WTC11 (cell line): Measurements from ENCODE around the gene AMOTL1.

Experiments
- CTCF ChIP-seq: fragments of 200-600 bp; IDR thresholded peaks from 2 replicates; pipeline ENCODE4 v1.8.0; 2022; ENCODE audit warnings: antibody characterized with exemption
- E2F4 ChIP-seq: sonication (generic); formaldehyde crosslinking; IDR thresholded peaks from 2 replicates; pipeline ENCODE4 v1.8.1; 2022; ENCODE audit warnings: low read depth, mild to moderate bottlenecking, moderate library complexity, missing genetic modification reagents, borderline replicate concordance
- ESRRA ChIP-seq: sonication (generic); formaldehyde crosslinking; IDR thresholded peaks from 2 replicates; pipeline ENCODE4 v1.8.1; 2022; ENCODE audit warnings: mild to moderate bottlenecking, missing genetic modification reagents, borderline replicate concordance
- ETV6 ChIP-seq: sonication (generic); formaldehyde crosslinking; IDR thresholded peaks from 2 replicates; pipeline ENCODE4 v1.8.1; 2022; ENCODE audit warnings: mild to moderate bottlenecking, missing genetic modification reagents
- HMGA2 ChIP-seq: fragments of 250-450 bp; sonication (Bioruptor Pico); IDR thresholded peaks from 2 replicates; pipeline ENCODE4 v1.4.0; 2021; ENCODE audit warnings: mild to moderate bottlenecking, moderate library complexity
- JAZF1 ChIP-seq: fragments of 250-450 bp; sonication (Bioruptor Pico); IDR thresholded peaks from 2 replicates; pipeline ENCODE4 v1.9.0; 2021; ENCODE audit warnings: moderate library complexity, mild to moderate bottlenecking, inconsistent platforms
- JUN ChIP-seq: sonication (generic); formaldehyde crosslinking; IDR thresholded peaks from 2 replicates; pipeline ENCODE4 v1.8.0; 2023; ENCODE audit warnings: mild to moderate bottlenecking, missing genetic modification reagents
- NR1H2 ChIP-seq: sonication (generic); formaldehyde crosslinking; IDR thresholded peaks from 2 replicates; pipeline ENCODE4 v1.9.0; 2021; ENCODE audit warnings: mild to moderate bottlenecking, moderate library complexity, missing genetic modification reagents
- TEAD1 ChIP-seq: sonication (generic); formaldehyde crosslinking; IDR thresholded peaks from 2 replicates; pipeline ENCODE4 v1.8.0; 2022; ENCODE audit warnings: mild to moderate bottlenecking, missing genetic modification reagents
- USF2 ChIP-seq: sonication (generic); formaldehyde crosslinking; IDR thresholded peaks from 2 replicates; pipeline ENCODE4 v1.8.1; 2023; ENCODE audit warnings: mild to moderate bottlenecking, missing genetic modification reagents, moderate library complexity
- ZNF219 ChIP-seq: sonication (generic); formaldehyde crosslinking; IDR thresholded peaks from 2 replicates; pipeline ENCODE4 v1.8.0; 2023; ENCODE audit warnings: missing genetic modification reagents, mild to moderate bottlenecking, borderline replicate concordance
- ZNF317 ChIP-seq: sonication (generic); formaldehyde crosslinking; IDR thresholded peaks from 2 replicates; pipeline ENCODE4 v1.8.1; 2023; ENCODE audit warnings: low read depth, mild to moderate bottlenecking, moderate library complexity, missing genetic modification reagents, borderline replicate concordance
- TF ChIP-seq, protein P1 (sequence below): sonication (generic); formaldehyde crosslinking; IDR thresholded peaks from 2 replicates; pipeline ENCODE4 v1.8.1; 2023; ENCODE audit warnings: mild to moderate bottlenecking, missing genetic modification reagents, moderate library complexity

GRCh38 chr11:94804874-94805273, 36.7 kb downstream of the AMOTL1 start:
- TF ChIP-seq ESRRA (CRISPR knock-in tag) (no peak), CTCF (no peak), TEAD1 (CRISPR knock-in tag) (no peak), ETV6 (CRISPR knock-in tag) (no peak), ZNF219 (no peak), NR1H2 (CRISPR knock-in tag) (no peak), JAZF1 (no peak), USF2 (CRISPR knock-in tag) (no peak), ZNF317 (CRISPR knock-in tag) (no peak), JUN (no peak), E2F4 (CRISPR knock-in tag) (no peak), HMGA2 (CRISPR knock-in tag) (no peak)
- TF ChIP-seq, protein P1, sequence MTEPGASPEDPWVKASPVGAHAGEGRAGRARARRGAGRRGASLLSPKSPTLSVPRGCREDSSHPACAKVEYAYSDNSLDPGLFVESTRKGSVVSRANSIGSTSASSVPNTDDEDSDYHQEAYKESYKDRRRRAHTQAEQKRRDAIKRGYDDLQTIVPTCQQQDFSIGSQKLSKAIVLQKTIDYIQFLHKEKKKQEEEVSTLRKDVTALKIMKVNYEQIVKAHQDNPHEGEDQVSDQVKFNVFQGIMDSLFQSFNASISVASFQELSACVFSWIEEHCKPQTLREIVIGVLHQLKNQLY (CRISPR knock-in tag): no peak
